HG03354 (cell line): ENCODE results near the gene USP48.
"Not testable (repeated sequence)": the region's sequence is repeated elsewhere in the genome, so short reads cannot be mapped to it uniquely, and the experiment has no call there.

Experiments used
- ATAC-seq: cut with Tn5 transposase; IDR thresholded peaks from one replicate; pipeline ENCODE4 v1.9.1; 2021; ENCODE audit warnings: mild to moderate bottlenecking; ENCODE audit not compliant: unreplicated experiment, poor library complexity, severe bottlenecking

USP48 gene

DNA sequence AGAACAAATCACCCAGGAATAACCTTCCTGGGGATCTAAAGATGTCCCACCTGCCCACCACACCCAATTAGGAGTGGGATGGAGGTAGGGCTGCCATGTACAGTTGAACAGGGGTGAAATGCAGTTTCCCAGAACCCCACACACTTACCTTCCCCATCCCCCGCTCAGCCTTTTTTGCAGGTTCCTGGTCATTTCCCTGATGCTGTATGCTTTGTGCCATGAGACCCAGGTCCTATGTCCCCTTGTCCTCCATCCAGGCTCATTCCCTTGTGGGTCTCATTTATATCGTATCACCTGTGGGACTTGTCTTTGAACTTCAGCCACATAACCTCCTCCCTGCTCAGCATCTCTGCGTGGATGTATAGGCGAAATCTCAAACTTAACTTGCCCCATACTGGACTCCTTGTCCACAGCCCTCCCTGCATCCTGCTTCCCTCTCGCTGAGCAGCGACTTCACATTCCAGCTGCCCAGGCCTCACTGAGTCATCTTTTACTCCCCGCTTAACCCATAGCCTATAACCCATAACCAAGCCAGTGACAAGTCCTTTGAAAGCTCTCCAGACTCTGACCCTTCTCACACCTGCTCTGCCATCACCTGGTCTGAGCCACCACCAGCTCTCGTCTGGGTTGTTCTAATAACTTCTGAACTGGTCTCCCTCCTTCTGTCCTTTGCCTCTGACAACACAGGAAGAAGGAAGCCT lies 33.8 kb upstream of the USP48 start:
- ATAC-seq, result no peak

DNA sequence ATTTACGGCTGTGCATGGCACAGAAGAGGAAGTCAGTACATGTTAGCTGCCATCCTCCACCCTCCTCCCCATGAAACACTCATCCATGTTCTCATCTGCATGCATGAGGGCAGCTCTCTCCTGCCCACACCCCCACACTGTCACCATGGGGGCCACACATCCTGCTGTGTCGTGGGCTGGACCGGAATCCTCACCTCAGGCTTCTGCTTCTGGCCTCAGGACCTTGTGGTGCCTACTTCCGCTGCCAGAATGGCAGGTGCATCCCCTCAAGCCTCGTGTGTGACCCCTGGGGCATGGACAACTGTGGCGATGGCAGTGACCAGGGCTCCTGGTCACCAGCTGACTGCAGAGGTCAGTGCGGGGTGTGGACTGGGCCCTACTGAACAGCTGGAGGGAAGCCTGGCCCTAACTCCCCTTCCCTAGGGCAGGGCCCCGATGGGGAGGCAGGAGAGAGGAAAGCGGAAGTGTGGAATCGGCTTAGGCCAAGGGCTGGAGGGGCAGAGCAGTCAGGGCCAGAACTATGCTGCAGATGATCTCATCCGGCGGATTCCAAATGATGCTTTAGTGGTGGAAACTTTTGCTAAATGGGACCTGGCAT lies 32.9 kb upstream of the USP48 start:
- no peak for ATAC-seq

DNA sequence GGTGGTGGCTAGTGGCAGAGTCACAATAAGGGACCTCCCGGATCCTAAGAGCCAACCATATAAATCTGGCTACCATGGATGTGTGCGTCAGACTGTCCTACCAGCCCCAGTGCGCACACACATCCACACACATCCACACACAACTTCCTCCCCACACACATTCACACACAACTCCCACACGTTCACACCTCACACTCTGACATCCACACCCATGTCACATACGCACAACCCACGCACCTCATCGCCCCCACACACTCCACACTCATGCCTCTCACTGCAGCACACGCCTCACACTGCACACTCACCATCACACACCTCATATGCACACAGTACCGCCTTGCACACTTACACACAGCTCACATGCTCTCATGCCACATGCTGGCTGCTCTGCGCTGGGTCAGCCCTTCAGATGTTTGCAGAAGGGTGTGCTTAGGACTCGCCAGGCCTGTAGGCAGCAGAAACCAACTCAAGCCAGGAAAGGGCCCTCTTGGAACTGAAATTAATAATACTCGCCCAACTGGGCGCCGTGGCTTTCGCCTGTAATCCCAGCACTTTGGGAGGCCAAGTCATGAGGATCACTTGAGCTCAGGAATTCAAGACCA lies 32.1 kb upstream of the USP48 start:
- ATAC-seq, result no peak

DNA sequence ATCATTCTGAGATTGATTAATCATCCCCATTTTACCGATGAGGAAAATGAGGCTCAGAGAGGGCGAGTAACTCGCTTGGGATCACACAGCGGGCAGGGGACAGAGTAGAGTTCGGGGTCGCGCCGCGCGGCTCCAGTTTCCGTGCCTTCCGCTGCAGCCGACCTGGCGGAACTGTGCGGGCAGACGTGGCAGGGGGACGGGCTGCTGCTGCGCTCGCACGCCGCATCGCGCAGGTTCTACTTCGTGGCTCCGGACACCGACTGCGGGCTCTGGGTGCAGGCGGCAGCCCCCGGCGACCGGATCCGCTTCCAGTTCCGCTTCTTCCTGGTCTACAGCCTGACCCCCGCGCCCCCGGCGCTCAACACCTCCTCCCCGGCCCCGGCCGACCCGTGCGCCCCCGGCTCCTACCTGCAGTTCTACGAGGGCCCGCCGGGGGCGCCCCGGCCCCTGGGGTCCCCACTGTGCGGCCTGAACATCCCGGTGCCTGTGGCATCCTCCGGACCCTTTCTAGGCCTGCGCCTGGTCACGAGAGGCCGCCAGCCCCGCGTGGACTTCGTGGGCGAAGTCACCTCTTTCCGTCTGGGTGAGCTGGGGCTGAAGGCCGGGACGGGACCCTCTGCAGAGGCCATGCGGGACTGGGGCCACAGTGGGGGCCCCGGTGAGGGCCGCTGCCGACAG lies 31.4 kb upstream of the USP48 start:
- no peak for ATAC-seq

DNA sequence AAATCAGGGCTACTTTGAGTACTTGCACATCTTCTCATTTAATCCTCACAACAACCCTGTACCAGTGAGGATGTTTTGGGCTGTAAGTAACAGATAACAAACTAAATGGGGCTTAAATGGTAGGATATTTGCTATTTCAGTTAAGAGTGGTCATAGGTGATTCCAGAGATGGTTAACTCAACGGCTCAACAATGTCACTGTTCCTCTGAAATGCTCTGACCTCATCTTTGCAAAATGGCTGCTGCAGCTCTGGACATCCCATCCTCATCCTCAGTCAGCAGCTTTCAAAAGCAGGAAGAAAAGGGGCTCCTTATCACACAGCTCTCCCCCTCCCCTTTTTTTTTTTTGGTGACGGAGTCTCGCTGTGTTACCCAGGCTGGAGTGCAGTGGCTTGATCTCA lies 30.6 kb upstream of the USP48 start:
- no peak for ATAC-seq

DNA sequence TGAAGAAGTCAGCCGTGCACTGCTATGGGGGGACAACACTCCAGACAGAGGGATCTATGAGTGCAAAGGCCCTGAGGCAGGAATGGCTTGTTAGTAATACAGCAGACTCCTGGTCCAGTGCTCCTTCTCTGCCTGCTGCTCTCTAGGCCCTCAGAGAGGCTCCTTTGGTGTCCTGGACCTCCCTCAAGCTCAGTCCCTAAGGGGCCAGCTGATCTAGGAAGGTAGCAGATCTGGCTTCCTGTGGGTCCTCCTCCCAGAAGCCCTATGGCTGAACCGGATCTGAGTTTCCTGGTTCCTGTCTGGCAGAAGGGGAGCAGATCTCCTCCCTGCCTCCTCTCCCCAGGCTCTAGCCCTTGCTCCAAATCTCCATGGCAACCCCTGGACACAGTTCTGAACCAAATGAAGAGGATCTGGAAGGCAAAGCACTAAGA lies 28.9 kb upstream of the USP48 start, which contains the start of gene LDLRAD2:
TSS of gene LDLRAD2 (plus strand) at position 391 of the 431 bp plus-strand sequence. CDS start 187 bp downstream, outside the sequence.
- ATAC-seq, result no peak

DNA sequence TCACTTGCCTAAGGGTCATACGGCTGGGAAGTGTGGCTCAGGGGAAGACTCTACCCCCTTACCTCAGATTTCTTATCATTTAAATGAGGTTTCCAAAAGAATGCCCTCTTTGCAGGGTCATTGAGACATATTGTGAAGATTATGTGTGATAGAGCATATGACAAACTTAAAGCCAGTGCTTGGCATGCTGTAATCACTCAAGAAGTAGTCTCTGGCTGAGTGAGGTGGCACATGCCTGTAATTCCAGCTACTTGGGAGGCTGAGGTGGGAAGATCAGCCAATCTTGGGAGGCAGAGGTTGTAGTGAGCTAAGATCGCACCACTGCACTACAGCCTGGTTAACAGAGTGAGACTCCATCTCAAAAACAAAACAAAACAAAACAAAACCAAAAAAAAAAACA lies 21.6 kb upstream of the USP48 start:
- ATAC-seq, result no peak

DNA sequence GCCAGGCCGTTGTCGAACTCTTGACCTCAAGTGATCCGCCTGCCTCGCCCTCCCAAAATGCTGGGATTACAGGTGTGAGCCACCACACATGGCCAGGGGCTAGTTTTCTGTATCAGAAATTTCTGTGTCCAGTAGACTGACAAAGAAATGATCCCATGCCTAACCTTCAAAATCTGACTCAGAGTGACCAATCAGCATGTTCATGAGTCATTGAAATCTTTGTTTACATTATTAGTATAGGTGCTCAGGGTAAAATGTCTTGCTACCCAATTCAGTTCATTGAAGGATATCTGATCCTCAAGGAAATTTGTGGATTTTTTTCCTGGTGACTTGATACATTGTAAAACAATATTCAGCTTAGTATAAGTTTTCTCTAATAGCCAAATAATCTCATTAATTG lies 18.2 kb upstream of the USP48 start:
- no peak for ATAC-seq

DNA sequence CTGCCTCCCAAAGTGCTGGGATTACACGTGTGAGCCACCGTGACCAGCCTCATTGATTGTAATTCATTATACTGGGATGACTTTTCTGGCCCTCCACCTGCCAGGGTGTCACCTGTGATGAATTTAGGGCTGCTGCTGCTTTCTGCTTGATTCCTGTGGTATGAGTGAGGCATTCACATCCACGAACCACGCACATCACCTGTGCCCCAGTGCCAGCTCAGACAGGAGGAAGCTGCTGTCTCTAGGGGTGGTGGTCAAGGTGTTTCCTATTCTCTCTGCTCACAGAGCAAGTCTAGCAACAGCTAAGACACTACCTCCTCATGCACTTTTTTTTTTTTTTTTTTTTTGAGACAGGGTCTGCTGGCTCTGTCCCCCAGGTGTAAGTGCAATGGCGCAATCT lies 16.8 kb upstream of the USP48 start:
- ATAC-seq, result no peak

DNA sequence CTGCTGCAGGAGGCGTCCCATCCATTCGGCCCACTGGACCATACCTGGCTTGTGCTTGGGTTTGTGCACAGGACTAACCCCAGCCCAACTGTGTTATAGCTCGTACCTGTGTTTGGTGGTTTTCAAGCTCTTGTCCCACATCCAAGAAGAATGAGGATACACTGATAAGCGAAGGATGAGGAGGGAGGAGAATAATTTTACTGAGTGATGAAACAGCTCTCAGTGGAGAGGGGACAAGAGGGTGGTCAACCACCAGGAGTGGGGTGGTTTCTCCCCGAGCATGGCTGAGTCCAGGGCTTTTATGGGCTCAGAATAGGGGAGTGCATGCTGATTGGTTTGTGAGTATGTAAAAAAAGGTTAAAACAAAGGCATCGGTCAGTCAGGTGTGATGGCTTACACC lies 12.1 kb upstream of the USP48 start:
- ATAC-seq, result no peak

DNA sequence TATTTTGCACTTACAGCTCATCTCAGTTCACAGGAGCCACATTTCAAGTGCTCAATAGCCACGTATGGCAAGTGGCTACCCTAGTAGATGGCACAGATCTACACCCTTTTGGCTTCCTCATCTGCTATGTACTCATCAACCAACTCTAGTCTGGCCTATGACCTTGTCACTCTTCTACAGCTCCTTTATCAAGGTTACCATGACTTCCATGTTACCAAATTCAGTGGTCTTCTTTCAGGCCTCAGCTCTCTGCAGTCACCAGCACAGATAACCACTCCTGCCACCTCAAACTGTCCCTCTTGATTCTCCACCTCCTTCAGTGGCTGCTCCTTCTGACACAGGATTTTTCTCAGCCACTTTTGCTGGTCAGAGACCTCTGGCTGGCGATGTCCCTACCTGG lies 11.7 kb upstream of the USP48 start:
- ATAC-seq, result no peak

DNA sequence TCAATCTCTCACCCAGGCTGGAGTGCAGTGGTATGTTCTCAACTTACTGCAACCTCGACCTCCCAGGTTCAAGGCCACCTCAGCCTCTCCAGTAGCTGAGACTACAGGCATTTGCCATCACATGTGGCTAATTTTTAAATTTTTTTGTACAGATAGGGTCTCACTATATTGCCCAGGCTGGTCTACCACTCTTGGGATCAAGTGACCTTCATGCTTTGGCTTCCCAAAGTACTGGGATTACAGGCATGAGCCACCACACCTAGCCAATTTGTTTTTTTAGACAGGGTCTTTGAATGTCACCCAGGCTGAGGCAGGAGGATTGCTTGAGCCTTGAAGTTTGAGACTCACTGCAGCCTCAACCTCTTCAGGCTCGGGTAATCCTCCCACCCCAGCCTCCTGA lies 10.2 kb upstream of the USP48 start:
- no peak for ATAC-seq

DNA sequence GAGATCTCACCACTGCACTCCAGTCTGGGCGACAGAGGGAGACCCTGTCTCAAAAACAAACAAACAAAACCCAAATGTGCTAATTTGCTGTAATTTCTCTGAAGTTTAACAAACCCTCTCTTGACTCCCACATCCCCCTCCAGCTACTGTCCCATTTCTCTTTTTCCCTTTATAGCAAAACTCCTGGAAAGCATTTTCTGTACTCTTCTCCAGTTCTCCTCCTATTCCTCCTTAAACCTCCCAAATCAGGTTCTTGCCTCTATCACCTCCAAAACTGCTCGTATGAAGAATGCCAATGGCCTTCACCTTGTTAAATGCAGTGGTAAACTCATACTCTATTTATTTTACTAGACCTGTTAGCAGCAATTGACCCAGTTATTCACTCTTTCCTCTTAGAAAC lies 3.7 kb upstream of the USP48 start:
- no peak for ATAC-seq

DNA sequence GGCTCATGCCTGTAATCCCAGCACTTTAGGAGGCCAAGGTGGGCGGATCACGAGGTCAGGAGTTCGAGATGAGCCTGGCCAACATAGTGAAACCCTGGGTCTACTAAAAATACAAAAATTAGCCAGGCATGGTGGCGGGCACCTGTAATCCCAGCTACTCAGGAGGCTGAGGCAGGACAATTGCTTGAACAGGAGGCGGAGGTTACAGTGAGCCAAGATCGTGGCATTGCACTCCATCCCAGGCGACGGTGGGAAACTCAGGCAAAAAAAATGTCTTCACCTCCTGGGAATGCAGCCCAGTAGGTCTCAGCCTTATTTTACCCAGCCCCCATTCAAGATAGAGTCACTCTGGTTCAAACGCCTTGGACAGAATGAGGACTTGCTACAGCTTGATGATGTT lies 2.8 kb upstream of the USP48 start:
- not testable (repeated sequence) for ATAC-seq

DNA sequence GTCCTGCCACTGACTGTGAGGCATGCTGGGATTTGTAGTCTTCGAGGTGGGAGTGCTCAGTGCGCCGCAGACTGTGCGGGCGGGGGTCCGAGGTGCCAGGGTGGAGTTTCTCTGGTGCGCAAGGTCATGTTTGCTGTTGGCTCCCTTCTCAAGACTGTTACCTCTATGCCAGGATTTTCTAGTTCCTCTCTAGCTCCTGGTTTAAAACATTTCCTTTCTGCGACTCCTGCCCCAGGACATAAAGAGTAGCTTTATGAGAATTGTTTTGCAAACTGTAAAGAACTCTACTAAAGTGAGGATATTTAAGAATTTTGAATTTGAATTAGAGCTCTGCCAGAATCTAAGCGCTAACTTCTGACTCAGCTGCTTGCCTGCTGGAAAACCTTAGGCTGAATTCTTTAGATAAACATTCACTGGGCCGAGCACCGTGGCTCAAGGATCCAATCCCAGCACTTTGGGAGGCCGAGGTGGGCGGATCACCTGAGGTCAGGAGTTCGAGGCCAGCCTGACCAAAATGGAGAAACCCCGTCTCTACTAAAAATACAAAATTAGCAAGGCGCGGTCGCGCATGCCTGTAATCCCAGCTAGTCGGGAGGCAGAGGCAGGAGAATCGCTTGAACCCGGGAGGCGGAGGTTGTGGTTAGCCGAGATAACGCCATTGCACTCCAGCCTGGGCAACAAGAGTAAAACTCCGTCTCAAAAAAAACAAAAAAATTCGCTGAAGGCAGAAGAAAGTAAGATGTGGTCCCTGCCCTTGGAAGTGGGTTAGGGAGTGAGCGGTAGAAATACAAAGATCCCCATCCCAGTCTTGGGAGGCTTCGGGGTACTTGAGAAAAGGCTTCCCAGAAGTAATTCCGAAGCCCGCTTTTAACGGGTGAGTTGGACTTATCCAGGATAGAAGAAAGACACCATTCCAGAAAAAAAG lies 992 bp upstream of the USP48 start:
- no peak for ATAC-seq

DNA sequence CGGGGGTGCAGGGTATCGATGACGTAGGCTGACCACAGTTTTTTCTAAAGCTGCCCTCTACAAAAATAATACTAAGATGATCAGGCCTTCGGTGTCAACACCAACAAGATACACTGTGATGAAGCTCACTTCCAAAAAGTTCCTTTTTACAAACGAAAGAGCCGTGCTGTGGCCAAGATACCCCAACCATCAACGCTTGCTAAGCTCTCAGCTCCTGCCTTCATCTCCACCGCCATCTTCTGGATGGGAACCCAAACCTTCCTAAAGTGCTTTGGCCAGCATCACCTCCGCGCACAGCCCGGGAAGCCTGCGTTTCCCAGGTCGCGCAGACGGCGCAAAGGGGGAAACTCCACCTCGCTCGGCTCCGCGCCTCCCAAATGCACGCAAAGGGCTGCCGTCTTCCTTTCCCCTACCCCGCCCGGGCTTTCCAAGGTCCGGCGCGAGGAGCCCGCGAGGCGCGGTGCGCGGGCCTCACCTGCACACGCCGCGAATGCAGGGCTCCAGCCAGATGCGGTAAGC lies 541 bp downstream of the USP48 start:
- peak; percentile 24 for ATAC-seq

DNA sequence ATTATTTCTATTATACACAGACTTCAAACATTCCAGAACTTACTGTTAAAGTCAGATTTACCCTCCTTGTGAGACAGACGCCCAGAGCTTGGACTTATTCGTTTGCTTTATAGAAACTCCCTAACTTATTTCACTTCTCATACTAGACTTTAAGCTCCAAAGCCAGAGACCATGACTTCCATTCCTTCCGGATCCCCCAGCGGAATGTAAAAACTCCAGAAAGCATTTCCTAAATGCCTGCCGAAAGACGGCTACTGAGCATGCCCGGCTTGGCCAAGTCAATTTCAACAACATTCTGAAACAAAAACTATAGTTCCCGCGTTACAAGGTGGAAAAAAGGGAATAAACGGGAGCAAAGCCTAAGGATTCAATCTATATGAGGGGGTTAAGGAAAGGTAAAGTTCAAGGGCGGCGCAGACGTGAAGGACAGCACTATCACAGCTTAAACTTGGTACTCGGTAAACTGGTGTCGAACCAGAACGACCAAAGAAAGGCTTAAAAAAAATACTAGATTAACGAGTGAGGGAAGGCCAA lies 1.1 kb downstream of the USP48 start:
- ATAC-seq, result no peak

DNA sequence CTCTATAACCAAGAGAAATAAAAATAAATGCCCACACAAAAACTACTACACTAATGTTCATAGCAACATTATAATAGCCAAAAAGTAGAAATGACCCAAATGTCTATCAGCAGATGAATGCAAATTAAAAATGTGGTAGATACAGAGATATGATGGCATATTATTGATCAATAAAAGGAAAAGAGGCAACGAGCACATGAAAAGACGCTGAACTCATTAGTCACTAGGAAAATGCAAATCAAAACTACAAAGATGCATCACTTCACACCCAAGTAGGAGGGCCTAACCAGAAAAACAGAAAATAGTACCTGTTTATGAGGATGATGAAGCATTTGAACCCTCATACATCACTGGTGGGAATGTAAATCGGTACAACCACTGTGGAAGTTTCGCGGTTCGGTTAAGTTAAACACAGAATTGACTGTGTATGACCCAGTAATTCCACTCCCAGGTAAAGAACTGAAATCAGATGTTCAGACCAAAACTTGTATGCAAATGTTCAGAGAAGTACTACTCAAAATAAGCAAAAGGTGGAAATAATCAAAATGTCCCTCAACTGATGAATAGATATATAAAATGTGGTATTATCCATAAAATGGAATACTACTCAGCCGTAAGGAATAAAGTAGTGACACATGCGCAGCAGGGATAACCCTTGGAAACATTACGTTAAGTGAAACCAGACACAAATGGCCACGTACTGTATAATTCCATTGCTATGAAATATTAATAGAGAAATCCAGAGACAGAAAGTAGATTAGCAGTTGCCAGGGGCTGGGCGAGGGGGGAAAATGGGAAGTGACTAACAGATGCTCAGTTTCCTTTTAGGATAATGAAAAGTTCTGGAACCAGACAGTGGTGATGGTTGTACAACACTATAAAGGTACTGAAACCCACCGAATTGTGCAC lies 3.1 kb downstream of the USP48 start:
- peak; percentile 34 for ATAC-seq
